HCT116 (cell line): Measurements from ENCODE around the gene ATP8A1.

ENCODE experiments used
- CTCF ChIP-seq, 3 experiments: fragments of 200-600 bp in 1 of 3; sonication (generic) in 1 of 3; IDR thresholded peaks in 2 of 3; conservative IDR thresholded peaks in 1 of 3; 2 replicates each; pipeline ENCODE4 v1.5.1; 2012 to 2017; ENCODE audit warnings: low read depth in 2 of 3, low read length in 2 of 3, antibody characterized with exemption in 1 of 3, borderline replicate concordance in 1 of 3, control low read depth in 1 of 3, mild to moderate bottlenecking in 1 of 3, mixed read lengths in 1 of 3, mixed run types in 1 of 3, moderate library complexity in 1 of 3; ENCODE audit not compliant: insufficient read depth in 1 of 3
- EZH2 ChIP-seq: fragments of 200-600 bp; sonication (generic); IDR thresholded peaks from 2 replicates; pipeline ENCODE4 v1.6.1; 2017; ENCODE audit warnings: antibody characterized with exemption, mixed run types
- JUND ChIP-seq: IDR thresholded peaks from 2 replicates; pipeline ENCODE4 v1.6.1; 2012
- MAX ChIP-seq: IDR thresholded peaks from 2 replicates; pipeline ENCODE4 v1.6.1; 2012
- POLR2A ChIP-seq: IDR thresholded peaks from 2 replicates; pipeline ENCODE4 v1.7.0; 2011; ENCODE audit warnings: borderline replicate concordance; ENCODE audit not compliant: insufficient read depth, insufficient read length; ENCODE audit errors: extremely low read depth
- POLR2AphosphoS5 ChIP-seq: IDR thresholded peaks from 2 replicates; pipeline ENCODE4 v1.6.1; 2011; ENCODE audit warnings: mild to moderate bottlenecking, low read depth, low read length, moderate library complexity
- RAD21 ChIP-seq: IDR thresholded peaks from 2 replicates; pipeline ENCODE4 v1.6.1; 2012; ENCODE audit warnings: low read depth, mild to moderate bottlenecking
- REST ChIP-seq: IDR thresholded peaks from 2 replicates; pipeline ENCODE4 v1.6.1; 2012; ENCODE audit warnings: low read depth
- SIN3A ChIP-seq: IDR thresholded peaks from 2 replicates; pipeline ENCODE4 v1.6.1; 2012; ENCODE audit warnings: low read depth
- SP1 ChIP-seq: IDR thresholded peaks from 2 replicates; pipeline ENCODE4 v1.6.1; 2012; ENCODE audit warnings: low read depth
- ZFX ChIP-seq: fragments of 450-650 bp; IDR thresholded peaks from 2 replicates; pipeline ENCODE4 v1.6.1; 2017

- no peak for TF ChIP-seq SP1
- TF ChIP-seq CTCF (IDR thresholded peaks at IDR 0.05 in 2 of 3, conservative IDR thresholded peaks at IDR 0.05 in 1 of 3; ENCODE audit: borderline replicate concordance in 1 of 3, insufficient read depth in 1 of 3, low read depth in 2 of 3, low read length in 2 of 3) = no peak
- no peak for TF ChIP-seq SIN3A
- TF ChIP-seq JUND = no peak
- TF ChIP-seq REST = no peak
- no peak for TF ChIP-seq RAD21
- no peak for TF ChIP-seq EZH2
- TF ChIP-seq POLR2A = no peak
- no peak for TF ChIP-seq POLR2AphosphoS5
- TF ChIP-seq MAX = no peak
- TF ChIP-seq ZFX = no peak
Measured at GRCh38 chr4:42390622-42391354, 266.1 kb downstream of the ATP8A1 start.
